CD4-positive, alpha-beta memory T cell (primary cell): ENCODE data around the gene NAPSA. TPM values are rescaled to one million over a fixed set of nuclear protein-coding genes. Genes with fewer than 3 reads are reported as not detected.
"Not testable (repeated sequence)": the region's sequence is repeated elsewhere in the genome, so short reads cannot be mapped to it uniquely, and the experiment has no call there.

ENCODE experiments used
- CTCF ChIA-PET: fragments of 350-600 bp; sonication (Branson Sonifier 250); formaldehyde crosslinking; loops from one replicate; lab custom pipeline; 2021; ENCODE audit warnings: inconsistent platforms; ENCODE audit not compliant: partially characterized antibody; lab: Charles Lee
- POLR2A ChIA-PET: fragments of 350-600 bp; sonication (Branson Sonifier 250); formaldehyde crosslinking; loops from one replicate; lab custom pipeline; 2021; ENCODE audit not compliant: partially characterized antibody; lab: Charles Lee
- DNase-seq, 5 donors: peaks; one replicate each; pipeline versions ENCODE4 v3.0.0 to v3.0.0-alpha.2; 2020 to 2022; ENCODE audit warnings: mixed read lengths in 1 of 5
- H3K27ac ChIP-seq: one replicate; pipeline ENCODE4 v1.7.0; 2013; ENCODE audit warnings: low read depth, low read length
- H3K27me3 ChIP-seq: 2 replicates; pipeline ENCODE4 v1.7.0; 2013; ENCODE audit warnings: mild to moderate bottlenecking, low read length, moderate library complexity; ENCODE audit not compliant: insufficient read depth
- H3K36me3 ChIP-seq: 2 replicates; pipeline ENCODE4 v1.7.0; 2013; ENCODE audit warnings: mild to moderate bottlenecking, low read length, moderate library complexity; ENCODE audit not compliant: insufficient read depth
- H3K4me1 ChIP-seq: 2 replicates; pipeline ENCODE4 v1.7.0; 2013; ENCODE audit warnings: mild to moderate bottlenecking, low read length, moderate library complexity; ENCODE audit not compliant: insufficient read depth
- H3K4me3 ChIP-seq, 2 donors: one replicate each; pipeline ENCODE4 v1.7.0; 2013; ENCODE audit warnings: low read length in 2 of 2, mild to moderate bottlenecking in 1 of 2
- H3K9me3 ChIP-seq, 2 donors: one replicate each; pipeline ENCODE4 v1.7.0; 2013; ENCODE audit warnings: low read length in 2 of 2, control low read depth in 1 of 2; ENCODE audit not compliant: control insufficient read depth in 1 of 2
- H3K27ac Mint-ChIP-seq, 7 donors: one replicate each; pipeline ENCODE4 v1.8.0; 2020 to 2021; ENCODE audit warnings: mixed read lengths in 7 of 7, mild to moderate bottlenecking in 6 of 7, inconsistent platforms in 3 of 7, moderate library complexity in 3 of 7
- H3K27me3 Mint-ChIP-seq, 2 donors: one replicate each; pipeline ENCODE4 v1.8.0; 2020 to 2021; ENCODE audit warnings: mixed read lengths in 2 of 2
- H3K36me3 Mint-ChIP-seq, 2 donors: one replicate each; pipeline ENCODE4 v1.8.0; 2020 to 2021; ENCODE audit warnings: mixed read lengths in 2 of 2, inconsistent platforms in 1 of 2, mild to moderate bottlenecking in 1 of 2
- H3K4me1 Mint-ChIP-seq, 4 donors: one replicate each; pipeline ENCODE4 v1.8.0; 2020 to 2021; ENCODE audit warnings: mixed read lengths in 4 of 4, mild to moderate bottlenecking in 1 of 4
- H3K4me3 Mint-ChIP-seq, 8 donors: one replicate each; pipeline ENCODE4 v1.8.0; 2020 to 2021; ENCODE audit warnings: mixed read lengths in 8 of 8, mild to moderate bottlenecking in 7 of 8, moderate library complexity in 6 of 8, inconsistent platforms in 3 of 8
- H3K9me3 Mint-ChIP-seq, 8 donors: one replicate each; pipeline ENCODE4 v1.8.0; 2020 to 2021; ENCODE audit warnings: mixed read lengths in 8 of 8, mild to moderate bottlenecking in 5 of 8, inconsistent platforms in 3 of 8, moderate library complexity in 1 of 8
- intact Hi-C: fragments of 100-400 bp; cut with micrococcal nuclease; formaldehyde crosslinking; loops from one replicate; pipeline ENCODE4 v1.15.1; 2023
- polyA plus RNA-seq, 2 donors: library from polyadenylated mRNA; unstranded; fragments of 300-500 nt; fragmentation: Illumina TruSeq; gene quantifications; one replicate each; pipeline ENCODE4 v1.2.3, GENCODE V29; 2021
- total RNA-seq, 2 experiments: library from RNA; stranded (reverse); gene quantifications; one replicate each; pipeline ENCODE4 v1.2.3, GENCODE V29; 2021

The NAPSA gene
- total and polyA plus RNA-seq, 4 experiments from 2014 or later, result 0.57 to 6.6 (median 2.7) TPM

- Mint-ChIP-seq H3K4me3 (peak overlapping the region; percentile 53 to 76 (median 66)), H3K9me3 (peaks cover 0 to 13% (median 6%) of the 10 kb centered on the region in 8 donors), H3K27ac (peak overlapping the region; percentile 3 to 75 (median 68)), H3K4me1 (peaks cover 9 to 20% (median 12%) of the 10 kb centered on the region in 4 donors)
- ChIA-PET POLR2A (interaction anchor here (0.8 to 3.1 kb wide), 4 partner anchors 10 to 18 kb away, joined by 3 to 15 read pairs (median 4); partner anchors contain the start of gene KCNC3), CTCF (interaction anchor here (2.3 kb wide), 1 partner anchor 10 kb away, joined by 10 read pairs; no protein-coding TSS in a partner anchor)
- intact Hi-C loops, H3K36me3 ChIP-seq, H3K27me3 ChIP-seq, H3K27me3 Mint-ChIP-seq, H3K27ac ChIP-seq, DNase-seq, H3K36me3 Mint-ChIP-seq, H3K9me3 ChIP-seq: not testable (repeated sequence)
- peaks cover 11% of the 10 kb centered on the region for H3K4me1 ChIP-seq
- peak overlapping the region in 1 of 2 donors; percentile 32 for H3K4me3 ChIP-seq
Observed at GRCh38 chr19:50347089-50347581, 18.3 kb downstream of the NAPSA start.

DNA sequence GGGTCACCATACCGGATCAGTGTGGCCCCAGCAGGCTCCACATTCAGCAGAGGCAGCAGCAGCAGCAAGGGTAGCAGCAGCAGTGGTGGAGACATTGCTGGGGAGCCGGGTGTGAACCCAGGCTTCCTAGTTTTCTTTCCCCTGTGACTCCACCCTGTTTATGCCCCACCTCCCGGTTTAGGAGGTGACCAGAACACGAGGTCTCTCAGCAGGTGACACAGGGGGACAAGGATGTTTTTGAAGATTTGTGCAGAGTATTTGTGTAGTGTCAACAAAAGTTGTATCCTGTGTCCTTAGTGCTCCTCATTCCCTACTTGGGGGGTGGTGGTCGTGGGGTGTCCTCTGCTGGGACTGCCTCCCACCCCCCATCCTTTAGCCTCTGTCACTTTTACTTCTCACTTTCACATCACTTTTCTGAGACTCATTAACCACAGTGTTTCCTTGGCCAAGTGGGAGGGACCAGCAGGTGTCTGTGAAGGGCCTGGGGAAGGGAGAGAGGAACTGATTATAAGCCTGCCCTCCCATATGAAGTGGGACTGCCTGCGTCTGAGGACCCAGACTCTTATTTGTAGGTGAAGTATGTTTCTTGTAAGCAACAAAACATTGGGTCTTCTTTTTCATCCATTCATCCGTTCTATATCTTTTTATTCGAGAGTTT, 20.6 kb downstream of the NAPSA start:
- Mint-ChIP-seq H3K36me3 (peaks cover 1 to 4% of the 10 kb centered on the region in 2 donors), H3K9me3 (peaks cover 0 to 13% (median 6%) of the 10 kb centered on the region in 8 donors), H3K4me1 (peaks cover 9 to 20% (median 12%) of the 10 kb centered on the region in 4 donors), H3K4me3 (peak overlapping the region in 1 of 8 donors; percentile 43), H3K27ac (no peak overlapping the region), H3K27me3 (peaks cover 1 to 2% of the 10 kb centered on the region in 2 donors)
- Histone ChIP-seq H3K9me3 (no peaks in the 10 kb centered on the region), H3K27me3 (no peaks in the 10 kb centered on the region), H3K4me3 (no peak overlapping the region), H3K4me1 (peaks cover 11% of the 10 kb centered on the region), H3K36me3 (no peaks in the 10 kb centered on the region), H3K27ac (no peak overlapping the region)
- CTCF ChIA-PET, result no interaction called here
- DNase-seq, result no peak
- POLR2A ChIA-PET, result no interaction called here
- intact Hi-C loops, result no loop called here

DNA sequence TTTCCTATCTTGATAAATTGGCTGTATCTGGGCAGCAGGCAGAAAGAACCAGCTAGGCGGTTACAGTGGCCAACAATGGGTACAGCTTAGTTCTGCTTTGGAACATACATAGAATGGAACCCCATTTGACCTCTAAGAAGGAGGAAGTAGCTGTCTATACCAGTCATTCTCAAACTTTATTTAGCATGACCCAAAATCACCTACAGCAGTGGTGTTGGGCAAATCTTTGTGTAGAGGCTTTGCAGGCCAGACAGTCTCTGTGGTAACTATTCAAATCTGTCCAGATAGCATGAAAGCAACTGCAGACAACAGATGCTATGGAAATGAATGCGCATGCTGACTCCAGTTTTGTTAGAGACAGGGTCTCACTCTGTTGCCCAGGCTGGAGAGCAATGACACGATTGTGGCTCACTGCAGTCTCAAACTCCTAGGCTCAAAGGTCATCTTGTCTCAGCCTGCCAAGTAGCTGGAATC, 24.3 kb downstream of the NAPSA start:
- peaks cover 0 to 14% (median 6%) of the 10 kb centered on the region in 8 donors for H3K9me3 Mint-ChIP-seq
- Histone ChIP-seq H3K36me3 (no peaks in the 10 kb centered on the region), H3K9me3 (no peaks in the 10 kb centered on the region), H3K27ac (no peak overlapping the region), H3K4me3 (no peak overlapping the region), H3K4me1 (no peaks in the 10 kb centered on the region), H3K27me3 (no peaks in the 10 kb centered on the region)
- H3K27ac Mint-ChIP-seq, result no peak overlapping the region
- H3K4me1 Mint-ChIP-seq, result peaks cover 0 to 1% (median under 1%) of the 10 kb centered on the region in 4 donors
- no peak overlapping the region for H3K4me3 Mint-ChIP-seq
- POLR2A ChIA-PET, result no interaction called here
- DNase-seq, result no peak
- CTCF ChIA-PET, result no interaction called here
- intact Hi-C loops, result no loop called here
- H3K27me3 Mint-ChIP-seq, result peaks cover 1 to 3% of the 10 kb centered on the region in 2 donors
- peaks cover under 1 to 2% of the 10 kb centered on the region in 2 donors for H3K36me3 Mint-ChIP-seq

GRCh38 chr19:50340331-50340730, 25.1 kb downstream of the NAPSA start:
- H3K9me3 ChIP-seq, result no peaks in the 10 kb centered on the region
- POLR2A ChIA-PET, result no interaction called here
- CTCF ChIA-PET, result no interaction called here
- DNase-seq, result no peak
- H3K36me3 Mint-ChIP-seq, result no peaks in the 10 kb centered on the region
- no peaks in the 10 kb centered on the region for H3K4me1 ChIP-seq
- no peak overlapping the region for H3K4me3 ChIP-seq
- peaks cover 0 to 12% (median 5%) of the 10 kb centered on the region in 8 donors for H3K9me3 Mint-ChIP-seq
- peaks cover 0 to 5% (median 1%) of the 10 kb centered on the region in 4 donors for H3K4me1 Mint-ChIP-seq
- H3K36me3 ChIP-seq, result no peaks in the 10 kb centered on the region
- H3K27ac Mint-ChIP-seq, result no peak overlapping the region
- H3K27ac ChIP-seq, result no peak overlapping the region
- no peaks in the 10 kb centered on the region for H3K27me3 ChIP-seq
- peaks cover 3 to 7% of the 10 kb centered on the region in 2 donors for H3K27me3 Mint-ChIP-seq
- no peak overlapping the region for H3K4me3 Mint-ChIP-seq
- intact Hi-C loops, result no loop called here

- H3K9me3 ChIP-seq, H3K9me3 Mint-ChIP-seq, intact Hi-C loops, H3K4me3 ChIP-seq, H3K36me3 ChIP-seq, H3K27ac ChIP-seq, POLR2A ChIA-PET, H3K27me3 ChIP-seq, DNase-seq, H3K36me3 Mint-ChIP-seq, CTCF ChIA-PET, H3K4me3 Mint-ChIP-seq: not testable (repeated sequence)
- H3K27ac Mint-ChIP-seq, result peak overlapping the region in 1 of 7 donors; percentile 2
- H3K4me1 Mint-ChIP-seq, result peaks cover 10 to 30% (median 18%) of the 10 kb centered on the region in 4 donors
- H3K27me3 Mint-ChIP-seq, result peaks cover 2 to 17% of the 10 kb centered on the region in 2 donors
- peaks cover 23% of the 10 kb centered on the region for H3K4me1 ChIP-seq
Observed at GRCh38 chr19:50337031-50337430, 28.4 kb downstream of the NAPSA start.

DNA sequence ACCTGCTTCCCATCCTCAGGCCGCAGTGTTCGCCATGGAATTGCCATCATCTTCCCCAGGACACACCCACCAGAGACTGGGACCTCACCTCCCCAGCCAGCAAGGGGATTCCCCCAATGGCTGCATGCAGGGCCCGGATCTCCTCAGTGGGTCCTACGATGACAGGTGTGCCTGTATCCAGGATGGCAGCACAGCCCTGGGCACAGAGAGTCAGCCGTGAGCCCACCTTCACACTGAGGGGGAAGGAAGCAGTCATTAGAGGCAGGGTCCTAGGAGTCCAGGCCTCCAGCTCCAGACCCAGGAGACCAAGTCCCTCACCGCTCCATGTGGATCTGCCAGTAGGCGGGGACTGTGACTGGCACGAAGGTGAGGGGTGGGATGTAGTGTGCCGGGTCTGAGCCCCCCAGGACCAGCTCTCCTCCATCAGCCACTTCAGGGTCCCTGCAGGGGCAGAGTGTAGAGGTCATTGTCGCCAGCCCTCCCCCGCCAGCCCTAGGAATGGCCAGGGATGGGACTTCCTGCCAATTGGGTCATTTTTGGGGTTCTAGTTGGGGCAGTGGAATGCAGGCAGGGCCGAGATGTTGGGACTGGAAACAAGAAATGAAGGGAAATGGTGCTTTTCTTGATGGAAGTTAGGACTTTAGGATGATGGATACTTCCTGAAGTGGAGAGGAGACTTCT, 30.6 kb downstream of the NAPSA start:
- Mint-ChIP-seq H3K4me1 (peaks cover 22 to 52% (median 34%) of the 10 kb centered on the region in 4 donors), H3K4me3 (peak overlapping the region in 7 of 8 donors; percentile 5 to 93 (median 59)), H3K27ac (peak overlapping the region in 2 of 7 donors; percentile 72 to 75), H3K27me3 (peaks cover 8 to 30% of the 10 kb centered on the region in 2 donors), H3K36me3 (no peaks in the 10 kb centered on the region), H3K9me3 (peaks cover 0 to 12% (median 4%) of the 10 kb centered on the region in 8 donors)
- POLR2A ChIA-PET, result interaction anchor here (1.2 to 3.8 kb wide), 5 partner anchors 23 to 470 kb away, joined by 3 to 27 read pairs (median 8); partner anchors contain the start of genes JOSD2 and POLD1
- DNase-seq, result no peak
- H3K4me3 ChIP-seq, result no peak overlapping the region
- intact Hi-C loops, result loop anchor here (5.0 kb wide), 1 partner anchor 47 kb away; the partner anchor contains the start of gene POLD1
- CTCF ChIA-PET, result interaction anchor here (0.5 to 1.8 kb wide), 2 partner anchors 23 to 447 kb away, joined by 3 to 11 read pairs; no protein-coding TSS in a partner anchor
- peaks cover 11% of the 10 kb centered on the region for H3K27me3 ChIP-seq
- H3K9me3 ChIP-seq, result no peaks in the 10 kb centered on the region
- no peaks in the 10 kb centered on the region for H3K36me3 ChIP-seq
- peaks cover 44% of the 10 kb centered on the region for H3K4me1 ChIP-seq
- no peak overlapping the region for H3K27ac ChIP-seq
